SK-N-MC (cell line): ENCODE results near the gene RCCD1.

Experiments used
- EZH2 ChIP-seq: fragments of 200-600 bp; sonication (generic); IDR thresholded peaks from one replicate; pipeline ENCODE4 v1.6.1; 2017; ENCODE audit warnings: antibody characterized with exemption
- POLR2AphosphoS5 ChIP-seq: IDR thresholded peaks from 2 replicates; pipeline ENCODE4 v1.6.1; 2012; ENCODE audit warnings: mild to moderate bottlenecking, low read depth, low read length, borderline replicate concordance

DNA sequence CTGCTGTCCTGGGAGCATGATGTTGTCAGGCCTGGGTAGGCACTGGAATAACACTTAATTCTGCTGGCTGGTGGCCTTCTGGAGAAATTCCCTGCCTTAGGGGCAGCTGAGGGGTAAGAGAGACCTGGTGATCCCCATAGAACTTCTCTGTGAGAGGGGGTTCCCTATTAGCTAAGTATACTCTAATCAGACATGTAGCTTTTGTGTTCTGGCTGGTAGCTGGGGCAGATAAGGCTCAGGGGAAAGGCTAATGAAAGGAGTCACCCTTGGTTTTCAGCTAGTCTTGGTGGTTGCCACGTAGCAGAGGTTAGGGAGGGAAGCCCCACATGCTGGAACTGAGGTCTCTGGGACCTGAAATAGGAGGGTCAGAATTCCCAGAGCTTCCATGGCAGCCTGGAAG, 21.4 kb upstream of the RCCD1 start:
- no peak for TF ChIP-seq EZH2
- TF ChIP-seq POLR2AphosphoS5: no peak
